HPDE6-E6E7 (cell line): ENCODE data around the gene MALAT1.

Source experiments
- DNase-seq: peaks from one replicate; pipeline ENCODE4 v3.0.0; 2011; ENCODE audit warnings: missing footprints; ENCODE audit errors: extremely low spot score

MALAT1 gene

GRCh38 chr11:65538915-65539743 lies 40.3 kb downstream of the MALAT1 start:
- DNase-seq, result no peak

- peak; percentile 82 for DNase-seq
These were observed 41.0 kb downstream of the MALAT1 start for GRCh38 chr11:65539744-65540289.

GRCh38 chr11:65540290-65541092 lies 41.6 kb downstream of the MALAT1 start:
- peak; percentile 88 for DNase-seq

- peak; percentile 69 for DNase-seq
These were observed 42.5 kb downstream of the MALAT1 start for GRCh38 chr11:65541093-65541982.

- no peak for DNase-seq
These were observed 44.0 kb downstream of the MALAT1 start for GRCh38 chr11:65542738-65543390.

- DNase-seq, result no peak
These were observed 47.0 kb downstream of the MALAT1 start for GRCh38 chr11:65545853-65546216.

- DNase-seq, result no peak
These were observed 47.5 kb downstream of the MALAT1 start for GRCh38 chr11:65546217-65546958.

- no peak for DNase-seq
These were observed 48.7 kb downstream of the MALAT1 start for GRCh38 chr11:65547446-65548125.

GRCh38 chr11:65548395-65548794 lies 49.5 kb downstream of the MALAT1 start:
- DNase-seq, result no peak

- no peak for DNase-seq
These were observed 50.3 kb downstream of the MALAT1 start for GRCh38 chr11:65549096-65549495.

- DNase-seq, result no peak
These were observed 52.9 kb downstream of the MALAT1 start for GRCh38 chr11:65551572-65552387.

- DNase-seq, result no peak
These were observed 53.6 kb downstream of the MALAT1 start for GRCh38 chr11:65552388-65552951.

GRCh38 chr11:65553301-65554001 lies 54.6 kb downstream of the MALAT1 start:
- no peak for DNase-seq

GRCh38 chr11:65554057-65554818 lies 55.4 kb downstream of the MALAT1 start:
- no peak for DNase-seq

GRCh38 chr11:65554842-65555430 lies 56.1 kb downstream of the MALAT1 start:
- no peak for DNase-seq

GRCh38 chr11:65555693-65556231 lies 56.9 kb downstream of the MALAT1 start:
- no peak for DNase-seq
